GM10266 (cell line): ENCODE measurements around the gene USP34.

Experiments used
- DNase-seq: peaks from one replicate; pipeline ENCODE4 v3.0.0; 2012; ENCODE audit errors: extremely low spot score
- CTCF ChIP-seq: IDR thresholded peaks from 2 replicates; pipeline ENCODE4 v1.5.1; 2012; ENCODE audit warnings: mild to moderate bottlenecking, low read depth; ENCODE audit not compliant: control insufficient read depth, insufficient read depth; ENCODE audit errors: missing control alignments

USP34 gene

GRCh38 chr2:61318553-61318952 lies 152.3 kb downstream of the USP34 start:
- DNase-seq = no peak
- no peak for TF ChIP-seq CTCF

- no peak for DNase-seq
- TF ChIP-seq CTCF = no peak
These were observed 174.9 kb downstream of the USP34 start for GRCh38 chr2:61295981-61296380.

- TF ChIP-seq CTCF = no peak
- DNase-seq = no peak
These were observed 178.9 kb downstream of the USP34 start for GRCh38 chr2:61291851-61292575.

- DNase-seq = no peak
- no peak for TF ChIP-seq CTCF
These were observed 182.6 kb downstream of the USP34 start for GRCh38 chr2:61288070-61288841.

- TF ChIP-seq CTCF = no peak
- DNase-seq = no peak
These were observed 183.6 kb downstream of the USP34 start for GRCh38 chr2:61287254-61287653.

GRCh38 chr2:61283443-61284160 lies 187.3 kb downstream of the USP34 start:
- no peak for DNase-seq
- no peak for TF ChIP-seq CTCF
